Naive thymus-derived CD8-positive, alpha-beta T cell (primary cell): Measurements from ENCODE around the gene CRAMP1. TPM values are rescaled to one million over a fixed set of nuclear protein-coding genes. Genes with fewer than 3 reads are reported as not detected.

Source experiments
- ATAC-seq, 2 donors: fragments of 150-1000 bp; cut with Tn5 transposase in 1 of 2; sonication (Bioruptor Pico), chemical (Tn5 transposase) in 1 of 2; 1 replicate in 1 of 2; 2 replicates in 1 of 2; pipeline ENCODE4 v1.10.0; 2021; ENCODE audit warnings: mild to moderate bottlenecking in 2 of 2, moderate library complexity in 2 of 2
- POLR2A ChIA-PET: fragments of 350-600 bp; sonication (Branson Sonifier 250); formaldehyde crosslinking; loops from one replicate; lab custom pipeline; 2021; ENCODE audit warnings: antibody characterized with exemption; lab: Charles Lee
- DNase-seq, 10 donors: peaks; one replicate each; pipeline versions ENCODE4 v3.0.0 to v3.0.0-alpha.2; 2020 to 2022
- H3K27ac Mint-ChIP-seq, 10 donors: one replicate each; pipeline ENCODE4 v1.8.0; 2020 to 2022; ENCODE audit warnings: mild to moderate bottlenecking in 10 of 10, mixed read lengths in 10 of 10, moderate library complexity in 4 of 10, inconsistent platforms in 1 of 10
- H3K27me3 Mint-ChIP-seq, 5 donors: one replicate each; pipeline ENCODE4 v1.8.0; 2021 to 2022; ENCODE audit warnings: mixed read lengths in 5 of 5
- H3K36me3 Mint-ChIP-seq, 3 donors: one replicate each; pipeline ENCODE4 v1.8.0; 2020 to 2022; ENCODE audit warnings: mixed read lengths in 3 of 3, mild to moderate bottlenecking in 2 of 3, inconsistent platforms in 1 of 3
- H3K4me1 Mint-ChIP-seq, 4 donors: one replicate each; pipeline ENCODE4 v1.8.0; 2021 to 2022; ENCODE audit warnings: mixed read lengths in 4 of 4
- H3K4me3 Mint-ChIP-seq, 10 donors: one replicate each; pipeline ENCODE4 v1.8.0; 2020 to 2022; ENCODE audit warnings: mild to moderate bottlenecking in 10 of 10, mixed read lengths in 10 of 10, moderate library complexity in 6 of 10, inconsistent platforms in 1 of 10
- H3K9me3 Mint-ChIP-seq, 9 donors: one replicate each; pipeline ENCODE4 v1.8.0; 2020 to 2022; ENCODE audit warnings: mixed read lengths in 9 of 9, mild to moderate bottlenecking in 3 of 9, inconsistent platforms in 1 of 9, moderate library complexity in 1 of 9
- polyA plus RNA-seq, 3 donors: library from polyadenylated mRNA; unstranded; fragments of 300-500 nt; fragmentation: Illumina TruSeq; gene quantifications; one replicate each; pipeline ENCODE4 v1.2.3, GENCODE V29; 2021
- total RNA-seq, 8 experiments: library from RNA in 2 of 8; stranded (reverse) in 2 of 8; gene quantifications; one replicate each; pipeline ENCODE4 v1.2.3 and lab custom pipeline; 2021 to 2026

The CRAMP1 gene
- total and polyA plus RNA-seq, 5 experiments from 2014 or later: 1.3 to 25.4 (median 3.1) TPM

DNA sequence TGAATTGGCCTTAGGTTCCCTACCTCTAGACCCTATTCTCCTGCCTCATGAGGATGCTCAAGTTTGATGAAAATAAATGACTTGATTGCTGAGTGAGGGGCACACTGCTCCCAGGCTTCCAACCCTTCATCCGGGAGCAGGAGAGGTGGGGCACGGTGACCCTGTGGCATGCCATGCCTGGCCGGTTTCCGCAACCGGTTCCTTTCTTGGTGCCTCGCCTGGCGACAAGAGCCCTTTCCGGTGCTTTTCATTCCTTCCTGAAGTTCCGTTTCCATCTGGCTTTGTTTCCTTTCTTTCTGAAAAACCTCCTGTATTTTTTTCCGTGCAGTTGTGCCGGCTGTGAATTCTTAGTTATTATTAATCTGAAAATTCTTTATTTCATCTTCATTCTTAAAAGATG lies 27.7 kb downstream of the CRAMP1 start:
- H3K4me3 Mint-ChIP-seq: no peak overlapping the region
- POLR2A ChIA-PET: interaction anchor here (1.1 kb wide), 1 partner anchor 14 kb away, joined by 3 read pairs; no protein-coding TSS in a partner anchor

DNA sequence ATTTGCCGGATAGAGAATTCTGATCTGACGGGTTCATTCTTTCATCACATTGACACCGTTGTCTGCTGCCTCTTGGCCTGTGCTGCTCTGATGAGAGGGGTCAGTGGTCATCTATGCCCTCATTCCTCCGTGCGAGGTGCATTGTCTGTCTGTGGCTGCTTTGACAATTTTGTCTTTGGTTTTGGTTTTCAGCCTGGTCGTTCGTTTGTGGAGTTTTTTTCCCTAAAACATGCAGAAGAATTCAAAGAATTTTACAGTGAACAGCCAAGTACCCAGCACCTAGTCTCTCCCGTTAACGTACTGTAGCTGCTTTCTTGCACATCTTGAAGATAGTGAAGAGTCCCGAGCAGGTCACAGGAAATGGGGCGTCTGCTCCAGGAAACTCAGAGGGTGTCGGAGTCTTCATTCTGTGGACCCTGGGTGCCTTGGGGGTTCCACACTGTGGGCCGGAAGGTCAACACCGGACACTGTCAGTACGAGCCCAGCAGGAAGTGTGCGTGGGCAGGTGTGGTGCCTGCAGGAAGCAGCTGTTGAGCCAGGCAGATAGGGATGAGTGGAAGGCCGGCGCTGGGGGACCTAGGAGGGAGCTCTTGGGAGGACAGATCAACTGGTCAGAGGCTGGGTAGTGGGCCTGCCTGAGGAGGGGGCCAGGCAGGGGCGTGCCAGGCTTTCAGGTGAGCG lies 28.2 kb downstream of the CRAMP1 start:
- POLR2A ChIA-PET: no interaction called here
- Mint-ChIP-seq H3K4me3 (no peak overlapping the region), H3K9me3 (no peaks in the 10 kb centered on the region), H3K36me3 (peaks cover 7 to 80% (median 15%) of the 10 kb centered on the region in 3 donors), H3K27me3 (no peaks in the 10 kb centered on the region), H3K4me1 (peaks cover 8 to 23% (median 9%) of the 10 kb centered on the region in 4 donors), H3K27ac (peak overlapping the region in 1 of 10 donors; percentile 15)
- no peak for DNase-seq
- ATAC-seq: no peak

More for the DNA sequence above, 27.7 kb downstream of the CRAMP1 start:
- Mint-ChIP-seq H3K36me3 (peaks cover 7 to 80% (median 15%) of the 10 kb centered on the region in 3 donors), H3K27me3 (no peaks in the 10 kb centered on the region), H3K27ac (no peak overlapping the region), H3K4me1 (peaks cover 5 to 22% (median 9%) of the 10 kb centered on the region in 4 donors), H3K9me3 (no peaks in the 10 kb centered on the region)
- ATAC-seq: no peak
- DNase-seq: no peak

DNA sequence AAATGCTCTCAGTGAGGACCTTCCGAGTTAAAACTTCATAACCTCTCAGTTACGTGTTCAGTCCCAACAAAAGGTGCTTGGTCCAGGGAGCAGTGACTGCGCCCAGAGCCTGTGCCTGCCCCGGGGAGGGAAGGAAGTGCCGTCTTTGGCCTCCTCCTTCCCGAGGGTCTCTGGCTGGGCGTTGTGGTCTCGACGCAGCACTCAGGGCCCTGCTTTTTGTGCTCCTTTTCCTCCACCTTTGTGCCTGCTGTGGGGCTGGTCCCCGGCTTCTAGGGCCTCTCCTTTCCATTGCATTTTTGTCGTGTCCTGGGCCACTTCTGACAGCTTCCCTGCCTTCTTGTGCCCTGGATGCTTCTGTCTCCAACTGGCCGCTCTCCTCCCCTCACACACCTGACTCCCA lies 29.1 kb downstream of the CRAMP1 start:
- Mint-ChIP-seq H3K9me3 (no peaks in the 10 kb centered on the region), H3K27ac (no peak overlapping the region), H3K4me1 (peaks cover 16 to 32% (median 17%) of the 10 kb centered on the region in 4 donors), H3K36me3 (peaks cover 7 to 82% (median 17%) of the 10 kb centered on the region in 3 donors), H3K27me3 (no peaks in the 10 kb centered on the region), H3K4me3 (no peak overlapping the region)
- POLR2A ChIA-PET: no interaction called here
- ATAC-seq: no peak
- DNase-seq: no peak

GRCh38 chr16:1642148-1642547 lies 30.0 kb downstream of the CRAMP1 start:
- no peak for ATAC-seq
- POLR2A ChIA-PET: no interaction called here
- H3K27me3 Mint-ChIP-seq: no peaks in the 10 kb centered on the region
- H3K36me3 Mint-ChIP-seq: peaks cover 7 to 86% (median 17%) of the 10 kb centered on the region in 3 donors
- DNase-seq: no peak
- H3K27ac Mint-ChIP-seq: no peak overlapping the region
- H3K4me1 Mint-ChIP-seq: peaks cover 20 to 38% (median 22%) of the 10 kb centered on the region in 4 donors
- H3K9me3 Mint-ChIP-seq: no peaks in the 10 kb centered on the region
- no peak overlapping the region for H3K4me3 Mint-ChIP-seq

DNA sequence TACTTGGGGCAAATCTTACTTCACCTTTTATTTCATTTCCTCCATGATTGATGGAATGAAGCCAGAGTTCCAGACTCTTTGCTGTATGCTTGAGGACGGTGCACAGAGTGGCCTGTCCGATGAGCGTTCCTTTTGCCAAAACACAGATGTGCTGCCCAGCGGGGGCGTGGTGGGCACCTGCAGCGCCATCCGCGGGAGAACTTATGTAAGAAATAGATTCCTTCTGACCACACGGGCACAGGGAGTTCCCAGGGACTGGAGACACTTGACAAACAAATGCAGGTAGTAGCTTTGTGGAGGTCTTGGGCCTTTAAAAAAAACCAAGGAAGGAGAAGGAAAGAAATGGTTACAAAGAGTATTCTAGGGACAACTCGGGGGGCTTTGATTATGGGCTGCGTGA lies 30.6 kb downstream of the CRAMP1 start:
- Mint-ChIP-seq H3K27me3 (no peaks in the 10 kb centered on the region), H3K9me3 (no peaks in the 10 kb centered on the region), H3K4me1 (peaks cover 20 to 37% (median 24%) of the 10 kb centered on the region in 4 donors), H3K36me3 (peaks cover 7 to 85% (median 17%) of the 10 kb centered on the region in 3 donors), H3K27ac (peak overlapping the region in 3 of 10 donors; percentile 27 to 64 (median 59)), H3K4me3 (no peak overlapping the region)
- no peak for DNase-seq
- POLR2A ChIA-PET: no interaction called here
- no peak for ATAC-seq

- H3K27ac Mint-ChIP-seq: peak overlapping the region in 2 of 10 donors; percentile 7 to 66
- DNase-seq (no peak), ATAC-seq (no peak)
- no peaks in the 10 kb centered on the region for H3K27me3 Mint-ChIP-seq
- H3K4me1 Mint-ChIP-seq: peaks cover 21 to 39% (median 25%) of the 10 kb centered on the region in 4 donors
- H3K4me3 Mint-ChIP-seq: no peak overlapping the region
- H3K9me3 Mint-ChIP-seq: no peaks in the 10 kb centered on the region
- peaks cover 0 to 81% (median 14%) of the 10 kb centered on the region in 3 donors for H3K36me3 Mint-ChIP-seq
- POLR2A ChIA-PET: no interaction called here
These were observed 31.4 kb downstream of the CRAMP1 start for GRCh38 chr16:1643521-1643920.

- Mint-ChIP-seq H3K4me1 (peaks cover 22 to 36% (median 27%) of the 10 kb centered on the region in 4 donors), H3K4me3 (peak overlapping the region in 4 of 10 donors; percentile 40 to 63 (median 53)), H3K9me3 (no peaks in the 10 kb centered on the region), H3K36me3 (peaks cover 0 to 68% (median 10%) of the 10 kb centered on the region in 3 donors), H3K27me3 (no peaks in the 10 kb centered on the region), H3K27ac (peak overlapping the region in 8 of 10 donors; percentile 52 to 90 (median 80))
- ATAC-seq (peak; percentile 32 to 74), DNase-seq (peak in 1 of 10 donors; percentile 34)
- POLR2A ChIA-PET: interaction anchor here (1.1 to 1.4 kb wide), 2 partner anchors 30 to 32 kb away, joined by 3 to 7 read pairs; partner anchors contain the start of gene JPT2
These were observed 33.9 kb downstream of the CRAMP1 start for GRCh38 chr16:1645914-1646525.

DNA sequence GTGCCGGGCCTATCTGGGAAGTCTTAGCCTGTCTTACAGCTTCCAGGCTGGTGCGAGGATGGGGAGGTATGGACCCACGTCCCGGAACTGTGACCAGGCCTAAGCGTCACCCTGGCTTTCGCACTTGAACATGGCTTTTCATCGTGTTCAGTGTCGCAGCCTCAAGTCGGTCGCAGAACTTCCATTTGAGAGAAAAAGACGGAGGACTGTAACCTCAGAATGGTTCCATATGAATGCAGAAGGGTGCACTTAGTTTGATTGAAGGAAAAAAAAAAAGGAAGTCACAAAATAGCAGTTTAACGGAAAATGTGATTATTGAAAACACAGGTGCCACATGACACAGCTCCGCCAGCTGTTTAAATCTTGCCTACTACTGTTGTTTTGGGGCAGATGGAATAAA lies 35.7 kb downstream of the CRAMP1 start:
- no peak for ATAC-seq
- H3K27ac Mint-ChIP-seq: peak overlapping the region in 4 of 10 donors; percentile 51 to 85 (median 62)
- POLR2A ChIA-PET: no interaction called here

DNA sequence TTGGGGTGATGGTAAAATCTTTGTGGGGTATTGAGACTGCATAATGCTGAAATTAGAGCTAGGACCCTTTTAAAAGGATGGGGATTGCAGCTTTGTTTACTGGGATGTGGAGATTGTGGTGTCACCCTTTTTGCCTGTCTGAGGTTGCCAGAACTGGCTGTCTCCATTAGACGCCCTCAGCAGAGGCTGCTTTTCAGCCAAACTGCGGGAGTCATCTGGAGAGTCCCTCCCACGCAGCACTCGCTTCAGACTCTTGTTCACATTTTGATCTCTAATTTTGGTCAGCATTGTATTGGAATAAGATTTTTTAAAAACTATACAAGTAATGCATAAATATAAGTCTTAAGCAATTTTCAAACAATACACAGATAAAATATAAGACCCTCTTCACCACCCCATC lies 38.0 kb downstream of the CRAMP1 start:
- Mint-ChIP-seq H3K9me3 (no peaks in the 10 kb centered on the region), H3K4me1 (peaks cover 17 to 31% (median 23%) of the 10 kb centered on the region in 4 donors), H3K4me3 (no peak overlapping the region), H3K27ac (peak overlapping the region in 1 of 10 donors; percentile 38), H3K36me3 (peaks cover 6 to 61% (median 7%) of the 10 kb centered on the region in 3 donors), H3K27me3 (no peaks in the 10 kb centered on the region)
- POLR2A ChIA-PET: no interaction called here
- ATAC-seq: no peak
- no peak for DNase-seq

More for the DNA sequence above, 35.7 kb downstream of the CRAMP1 start:
- no peaks in the 10 kb centered on the region for H3K9me3 Mint-ChIP-seq
- peaks cover 0 to 66% (median 6%) of the 10 kb centered on the region in 3 donors for H3K36me3 Mint-ChIP-seq
- H3K27me3 Mint-ChIP-seq: no peaks in the 10 kb centered on the region
- H3K4me3 Mint-ChIP-seq: peak overlapping the region in 1 of 10 donors; percentile 45
- no peak for DNase-seq
- peaks cover 23 to 36% (median 29%) of the 10 kb centered on the region in 4 donors for H3K4me1 Mint-ChIP-seq

DNA sequence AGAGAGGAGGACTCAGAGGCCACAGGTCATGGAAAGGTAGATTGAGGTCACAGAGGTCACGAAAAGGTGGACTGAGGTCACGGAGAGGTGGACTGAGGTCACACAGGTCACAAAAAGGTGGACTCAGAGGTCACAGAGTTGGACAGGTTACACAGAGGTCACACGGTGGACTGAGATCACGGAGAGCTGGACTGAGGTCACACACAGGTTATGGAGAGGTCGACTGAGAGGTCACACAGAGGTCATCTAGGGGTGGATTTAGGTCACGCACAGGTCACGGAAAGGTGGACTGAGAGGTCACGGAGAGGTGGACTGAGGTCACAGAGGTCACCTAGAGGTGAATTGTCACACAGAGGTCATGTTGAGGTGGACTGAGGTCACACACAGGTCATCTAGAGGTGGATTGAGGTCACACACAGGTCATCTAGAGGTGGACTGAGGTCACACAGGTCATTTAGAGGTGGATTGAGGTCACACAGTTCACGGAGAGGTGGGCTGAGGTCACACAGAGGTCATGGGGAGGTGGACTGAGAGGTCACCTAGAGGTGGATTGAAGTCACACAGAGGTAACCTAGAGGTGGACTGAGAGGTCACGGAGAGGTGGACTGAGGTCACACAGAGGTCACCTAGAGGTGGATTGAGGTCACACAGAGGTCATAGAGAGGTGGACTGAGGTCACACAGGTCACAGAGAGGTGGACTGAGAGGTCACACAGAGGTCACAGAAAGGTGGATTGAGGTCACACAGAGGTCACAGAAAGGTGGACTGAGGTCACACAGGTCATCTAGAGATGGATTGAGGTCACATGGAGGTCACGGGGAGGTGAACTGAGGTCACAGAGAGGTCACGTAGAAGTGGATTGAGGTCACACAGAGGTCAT lies 39.2 kb downstream of the CRAMP1 start:
- ATAC-seq (no peak), DNase-seq (no peak)
- Mint-ChIP-seq H3K4me3 (no peak overlapping the region), H3K36me3 (peaks cover 6 to 56% (median 8%) of the 10 kb centered on the region in 3 donors), H3K27ac (peak overlapping the region in 5 of 10 donors; percentile 38 to 81 (median 41)), H3K4me1 (peaks cover 6 to 21% (median 14%) of the 10 kb centered on the region in 4 donors), H3K27me3 (no peaks in the 10 kb centered on the region), H3K9me3 (no peaks in the 10 kb centered on the region)
- POLR2A ChIA-PET: no interaction called here

- no peak for ATAC-seq
- H3K9me3 Mint-ChIP-seq: no peaks in the 10 kb centered on the region
- peaks cover 3 to 15% (median 9%) of the 10 kb centered on the region in 4 donors for H3K4me1 Mint-ChIP-seq
- DNase-seq: no peak
- no peak overlapping the region for H3K4me3 Mint-ChIP-seq
- H3K36me3 Mint-ChIP-seq: peaks cover 6 to 52% (median 8%) of the 10 kb centered on the region in 3 donors
- no peaks in the 10 kb centered on the region for H3K27me3 Mint-ChIP-seq
- POLR2A ChIA-PET: no interaction called here
- H3K27ac Mint-ChIP-seq: peak overlapping the region in 2 of 10 donors; percentile 27 to 65
These were observed 39.8 kb downstream of the CRAMP1 start for GRCh38 chr16:1651974-1652312.

DNA sequence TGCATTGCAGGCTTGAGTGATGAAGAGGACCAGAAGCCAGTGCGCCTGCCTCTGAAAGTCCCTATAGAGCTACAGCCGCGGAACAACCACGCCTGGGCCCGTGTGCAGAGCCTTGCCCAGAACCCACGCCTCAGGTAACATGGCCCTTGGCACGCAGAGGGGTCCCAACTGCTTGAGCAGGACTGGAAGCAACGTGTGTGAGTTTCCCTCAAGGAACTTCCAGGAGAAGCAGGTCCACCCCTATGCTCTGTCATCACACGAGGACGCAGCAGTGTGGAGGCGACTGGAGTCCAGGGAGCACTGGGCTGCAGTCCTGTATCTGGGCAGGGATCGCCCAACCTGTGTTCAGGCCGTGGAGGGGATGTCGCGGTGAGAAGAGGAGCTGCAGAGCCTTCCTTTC lies 40.9 kb downstream of the CRAMP1 start:
- H3K4me1 Mint-ChIP-seq: peaks cover under 1 to 11% (median 6%) of the 10 kb centered on the region in 4 donors
- no peak for ATAC-seq
- no peaks in the 10 kb centered on the region for H3K27me3 Mint-ChIP-seq
- no peak overlapping the region for H3K27ac Mint-ChIP-seq
- H3K4me3 Mint-ChIP-seq: no peak overlapping the region
- H3K9me3 Mint-ChIP-seq: no peaks in the 10 kb centered on the region
- POLR2A ChIA-PET: interaction anchor here (0.6 to 0.7 kb wide), 2 partner anchors 14 to 25 kb away, joined by 3 read pairs; no protein-coding TSS in a partner anchor
- peaks cover 6 to 48% (median 8%) of the 10 kb centered on the region in 3 donors for H3K36me3 Mint-ChIP-seq
- no peak for DNase-seq
